GM18511 (cell line): ENCODE results near the gene ANAPC16.
"Not testable (repeated sequence)": the region's sequence is repeated elsewhere in the genome, so short reads cannot be mapped to it uniquely, and the experiment has no call there.

ENCODE experiments used
- ATAC-seq: cut with Tn5 transposase; IDR thresholded peaks from one replicate; pipeline ENCODE4 v1.9.1; 2021; ENCODE audit warnings: mild to moderate bottlenecking, moderate library complexity; ENCODE audit not compliant: unreplicated experiment

Gene ANAPC16

DNA sequence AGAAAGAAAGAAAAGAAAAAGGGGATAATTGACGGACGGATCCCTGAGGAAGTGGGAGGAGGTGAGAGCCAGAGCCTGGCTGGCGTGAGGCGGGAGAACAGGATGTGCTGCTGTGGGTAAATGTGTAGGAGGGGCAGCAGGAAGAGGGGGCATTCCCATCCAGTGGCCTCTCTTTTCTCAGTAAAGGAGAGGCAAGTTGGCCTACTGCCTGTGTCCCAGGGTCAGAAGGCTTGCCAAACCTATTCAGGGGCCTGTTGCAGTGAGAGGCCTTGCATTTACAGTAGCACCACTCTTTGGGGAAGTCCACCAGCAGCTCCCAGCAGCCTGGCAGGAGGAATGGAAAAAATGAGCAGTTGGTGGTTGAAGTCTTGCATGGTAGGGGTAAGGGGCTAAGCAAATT lies 26.9 kb downstream of the ANAPC16 start:
- ATAC-seq: no peak

- no peak for ATAC-seq
Observed at GRCh38 chr10:72243822-72244437, 28.1 kb downstream of the ANAPC16 start.

- ATAC-seq: no peak
Observed at GRCh38 chr10:72244573-72245038, 28.8 kb downstream of the ANAPC16 start.

- no peak for ATAC-seq
Observed at GRCh38 chr10:72245949-72246525, 30.2 kb downstream of the ANAPC16 start.

GRCh38 chr10:72248468-72249151 lies 32.8 kb downstream of the ANAPC16 start:
- peak; percentile 83 for ATAC-seq

DNA sequence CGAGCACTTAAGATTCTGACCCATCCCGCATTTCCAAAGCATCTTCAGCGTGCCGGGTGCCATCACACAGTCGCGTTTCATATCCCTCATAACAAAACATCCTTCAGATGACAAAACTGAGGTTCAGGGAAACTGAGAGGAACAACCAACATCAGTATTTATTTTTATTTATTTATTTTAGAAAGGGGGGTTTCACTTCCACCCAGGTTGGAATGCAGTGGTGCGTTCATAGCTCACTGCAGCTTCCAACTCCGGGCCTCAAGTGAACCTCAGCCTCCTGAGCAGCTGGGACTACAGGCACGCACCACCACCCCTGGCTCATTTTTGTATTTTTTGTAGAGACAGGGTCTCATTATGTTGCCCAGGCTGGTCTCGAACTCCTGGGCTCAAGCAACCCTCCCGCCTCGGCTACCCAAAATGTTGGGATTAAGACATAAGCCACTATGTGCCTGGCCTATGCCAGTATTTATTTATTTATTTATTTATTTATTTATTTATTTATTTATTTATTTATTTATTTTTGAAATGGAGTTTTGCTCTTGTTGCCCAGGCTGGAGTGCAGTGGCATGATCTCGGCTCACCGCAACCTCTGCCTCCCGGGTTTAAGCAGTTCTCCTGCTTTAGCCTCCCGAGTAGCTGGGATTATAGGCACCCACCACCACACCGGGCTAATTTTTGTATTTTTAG lies 33.5 kb downstream of the ANAPC16 start:
- not testable (repeated sequence) for ATAC-seq

DNA sequence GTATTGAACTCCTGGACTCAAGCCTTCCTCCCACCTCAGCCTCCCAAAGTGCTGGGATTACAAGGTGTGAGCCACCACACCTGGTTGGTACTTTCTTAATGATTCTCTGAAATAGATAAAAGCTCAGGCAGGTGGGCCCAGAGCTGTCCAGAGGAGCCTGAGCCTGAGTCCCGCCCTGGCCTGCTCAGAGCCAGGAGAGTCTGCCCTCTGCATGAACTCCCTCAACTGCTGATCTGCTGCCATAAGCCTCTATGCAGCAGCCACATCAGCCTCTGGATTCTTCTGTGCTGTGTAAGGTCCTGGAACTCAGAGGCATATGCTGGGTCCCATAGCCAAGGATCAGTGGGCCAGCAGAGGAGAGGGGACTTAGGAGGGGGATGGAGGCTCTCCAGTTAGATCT lies 34.9 kb downstream of the ANAPC16 start:
- no peak for ATAC-seq

DNA sequence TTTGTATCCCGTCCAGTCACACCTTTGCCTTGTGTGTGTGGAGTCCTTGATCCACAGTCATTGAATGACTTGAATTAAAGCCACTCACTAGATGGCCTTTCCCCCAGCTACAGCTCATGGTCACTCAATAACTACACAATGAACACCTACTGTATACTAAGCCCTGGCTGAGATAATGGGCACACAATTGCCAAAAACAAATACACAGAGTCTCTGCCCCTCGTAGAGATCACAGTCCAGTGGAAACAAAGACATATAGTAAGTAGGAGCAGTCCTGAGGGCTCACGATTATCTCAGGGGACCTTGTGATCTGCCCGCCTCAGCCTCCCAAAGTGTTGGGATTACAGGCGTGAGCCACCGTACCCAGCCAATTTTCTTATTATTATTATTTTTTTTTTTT lies 35.8 kb downstream of the ANAPC16 start:
- ATAC-seq: no peak

DNA sequence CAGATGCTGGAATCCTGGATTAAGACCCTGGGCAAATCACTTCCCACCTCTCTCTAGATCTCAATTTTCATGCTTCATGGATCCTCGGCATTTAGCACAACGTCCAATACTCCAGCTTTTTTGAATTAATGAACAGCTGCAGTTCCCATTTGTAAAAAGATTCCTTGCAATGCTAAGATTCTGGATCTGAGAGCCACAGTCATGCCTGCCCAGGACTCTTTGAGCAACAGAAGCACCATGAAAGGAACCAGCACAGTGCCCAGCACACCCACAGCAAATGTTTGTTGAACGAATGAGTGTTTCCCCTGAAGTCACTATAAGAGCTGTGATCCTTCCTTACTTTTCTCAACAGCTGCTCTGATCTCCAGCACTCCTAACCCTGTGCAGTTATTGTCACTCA lies 37.2 kb downstream of the ANAPC16 start:
- no peak for ATAC-seq

- ATAC-seq: no peak
Observed at GRCh38 chr10:72253578-72253977, 37.8 kb downstream of the ANAPC16 start.

GRCh38 chr10:72254813-72255568 lies 39.2 kb downstream of the ANAPC16 start:
- ATAC-seq: no peak

GRCh38 chr10:72255977-72256729 lies 40.3 kb downstream of the ANAPC16 start:
- no peak for ATAC-seq

DNA sequence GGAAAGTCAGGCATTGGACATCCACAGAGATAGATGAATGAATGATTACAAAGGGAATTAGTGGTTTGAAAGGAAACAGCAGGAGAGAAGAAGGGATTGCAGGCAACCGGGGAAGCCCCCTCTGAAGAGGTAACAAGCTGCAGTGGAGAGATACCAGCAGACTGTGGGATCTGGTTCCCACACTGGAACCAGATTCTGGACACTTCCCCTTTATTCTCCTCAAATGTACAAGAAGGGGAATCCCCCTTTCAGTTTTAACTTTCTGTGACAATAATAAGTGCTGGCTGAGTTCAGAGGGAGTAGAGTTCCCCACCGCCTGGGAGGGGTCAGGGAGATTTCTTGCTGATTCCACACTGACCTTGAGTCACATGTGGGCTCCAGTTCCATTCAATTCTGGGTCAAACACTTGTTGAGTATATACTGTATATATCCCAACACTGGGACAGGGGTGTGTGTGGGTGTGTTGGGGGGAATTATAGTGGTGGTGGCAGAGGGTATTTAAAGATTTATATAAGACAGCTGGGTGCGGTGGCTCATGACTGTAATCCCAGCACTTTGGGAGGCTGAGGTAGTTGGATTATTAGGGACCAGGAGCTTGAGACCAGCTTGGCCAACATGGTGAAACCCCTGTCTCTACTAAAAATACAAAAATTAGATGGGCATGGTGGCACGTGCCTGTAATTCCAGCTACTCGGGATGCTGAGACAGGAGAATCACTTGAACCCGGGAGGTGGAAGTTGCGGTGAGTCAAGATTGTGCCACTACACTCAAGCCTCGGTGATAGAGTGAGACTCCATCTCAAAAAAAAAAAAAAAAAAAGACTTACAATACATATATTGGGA lies 41.5 kb downstream of the ANAPC16 start:
- no peak for ATAC-seq

DNA sequence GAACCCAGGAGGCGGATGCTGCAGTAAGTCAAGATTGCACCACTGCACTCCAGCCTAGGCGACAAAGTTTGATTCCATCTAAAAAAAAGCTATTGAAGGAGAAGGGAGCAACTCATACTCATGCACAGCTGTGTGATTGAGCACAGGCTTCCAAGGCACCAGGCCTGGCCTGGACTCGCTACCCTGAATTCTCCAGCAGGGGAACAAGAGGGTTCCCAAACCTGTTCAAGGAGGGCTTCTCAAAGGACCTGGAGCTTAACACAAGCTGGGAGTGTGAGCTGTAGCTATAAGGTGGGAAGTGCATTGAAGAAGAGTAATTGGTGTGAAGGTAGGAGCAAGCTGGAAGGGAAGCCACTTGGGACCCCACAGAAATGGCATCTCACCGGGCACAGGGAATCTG lies 42.8 kb downstream of the ANAPC16 start:
- ATAC-seq: no peak

- no peak for ATAC-seq
Observed at GRCh38 chr10:72259491-72260238, 43.9 kb downstream of the ANAPC16 start.

GRCh38 chr10:72260239-72260975 lies 44.6 kb downstream of the ANAPC16 start:
- peak; percentile 66 for ATAC-seq

GRCh38 chr10:72260976-72261783 lies 45.4 kb downstream of the ANAPC16 start:
- ATAC-seq: peak; percentile 66
